K562 (cell line): ENCODE measurements around the gene NPHP3. TPM values are rescaled to one million over a fixed set of nuclear protein-coding genes. Genes with fewer than 3 reads are reported as not detected.

Experiments used
- ATF1 ChIP-seq, 2 experiments: fragments of 450-650 bp in 1 of 2; IDR thresholded peaks; 2 replicates each; pipeline ENCODE4 v1.6.1; 2016; ENCODE audit warnings: missing compliant biosample characterization in 1 of 2, missing genetic modification characterization in 1 of 2
- CCNT2 ChIP-seq: IDR thresholded peaks from 2 replicates; pipeline ENCODE4 v1.6.1; 2011; ENCODE audit warnings: borderline replicate concordance, low read depth, mild to moderate bottlenecking, moderate library complexity, mixed read lengths, low read length; ENCODE audit not compliant: insufficient read length; ENCODE audit errors: extremely low read depth
- HDGF ChIP-seq: fragments of 450-650 bp; IDR thresholded peaks from 2 replicates; pipeline ENCODE4 v1.6.1; 2016
- L3MBTL2 ChIP-seq: fragments of 450-650 bp; IDR thresholded peaks from 2 replicates; pipeline ENCODE4 v1.6.1; 2016; ENCODE audit warnings: mild to moderate bottlenecking, moderate library complexity
- LCOR ChIP-seq: sonication (generic); formaldehyde crosslinking; IDR thresholded peaks from 2 replicates; pipeline ENCODE4 v1.8.0; 2022; ENCODE audit warnings: mild to moderate bottlenecking, missing genetic modification reagents
- PHF21A ChIP-seq: fragments of 450-650 bp; IDR thresholded peaks from 2 replicates; pipeline ENCODE4 v1.6.1; 2017; ENCODE audit warnings: low read depth, borderline replicate concordance
- SAP30 ChIP-seq: fragments of 200-600 bp; sonication (generic); IDR thresholded peaks from 2 replicates; pipeline ENCODE4 v1.6.1; 2012; ENCODE audit warnings: borderline replicate concordance, low read depth, mild to moderate bottlenecking, moderate library complexity, low read length, control low read depth, inconsistent platforms; ENCODE audit not compliant: insufficient read depth, poor library complexity, severe bottlenecking
- SMC3 ChIP-seq: conservative IDR thresholded peaks from 2 replicates; pipeline ENCODE4 v1.6.1; 2011; ENCODE audit warnings: low read depth, low read length, improper control_type of control experiment; ENCODE audit not compliant: insufficient read depth
- SRSF1 ChIP-seq: fragments of 200-400 bp; formaldehyde crosslinking; IDR thresholded peaks from 2 replicates; pipeline ENCODE4 v1.6.1; 2017; ENCODE audit warnings: mild to moderate bottlenecking, low read depth, low read length, moderate library complexity
- ZFX ChIP-seq: sonication (generic); formaldehyde crosslinking; IDR thresholded peaks from 2 replicates; pipeline ENCODE4 v1.8.0; 2022; ENCODE audit warnings: mild to moderate bottlenecking, missing genetic modification reagents, moderate library complexity
- ZNF23 ChIP-seq: fragments of 250-450 bp; sonication (Bioruptor Pico); IDR thresholded peaks from 2 replicates; pipeline ENCODE4 v1.4.0; 2020; ENCODE audit warnings: mild to moderate bottlenecking
- ZNF24 ChIP-seq: fragments of 450-650 bp; IDR thresholded peaks from 2 replicates; pipeline ENCODE4 v1.6.1; 2016
- ZNF316 ChIP-seq: fragments of 450-650 bp; IDR thresholded peaks from 2 replicates; pipeline ENCODE4 v1.6.1; 2016
- ZNF41 ChIP-seq: fragments of 250-450 bp; sonication (Bioruptor Pico); conservative IDR thresholded peaks from 2 replicates; pipeline ENCODE4 v1.4.0; 2020; ENCODE audit warnings: mild to moderate bottlenecking
- ZNF444 ChIP-seq: fragments of 250-450 bp; sonication (Bioruptor Pico); IDR thresholded peaks from 2 replicates; pipeline ENCODE4 v1.4.0; 2020; ENCODE audit warnings: mild to moderate bottlenecking, moderate library complexity
- ZNF586 ChIP-seq: fragments of 450-650 bp; formaldehyde crosslinking; conservative IDR thresholded peaks from 2 replicates; pipeline ENCODE4 v1.4.0; 2020; ENCODE audit warnings: mild to moderate bottlenecking, moderate library complexity
- polyA plus RNA-seq, 8 experiments: library from polyadenylated mRNA; depleted of rRNA in 4 of 8; stranded (reverse) in 5 of 8; unstranded in 3 of 8; fragments of >200 nt; fragmentation: Nextera tagmentation in 2 of 8; fragmentation: Illumina TruSeq in 1 of 8; extraction: Ambion mirVana in 2 of 8; extraction: Trizol in 1 of 8; gene quantifications; 2 replicates each; pipeline versions ENCODE4 v1.2.1 to v1.2.3, GENCODE V29; 2011 to 2014; ENCODE audit warnings: inconsistent platforms in 1 of 8, missing spikeins in 1 of 8
- total RNA-seq, 7 experiments: library from RNA; depleted of rRNA in 6 of 7; stranded (reverse); fragments of >200 nt in 6 of 7; fragmentation: Illumina TruSeq in 2 of 7; extraction: Trizol in 2 of 7; gene quantifications; 2 replicates each; pipeline versions ENCODE4 v1.2.1 to v1.2.3, GENCODE V29; 2011 to 2021; ENCODE audit warnings: low replicate concordance in 1 of 7
- TF ChIP-seq, protein P1 (sequence below): IDR thresholded peaks from 3 replicates; pipeline ENCODE4 v1.6.1; 2011; ENCODE audit warnings: borderline replicate concordance, mild to moderate bottlenecking, moderate library complexity; ENCODE audit not compliant: insufficient read length; ENCODE audit errors: extremely low read depth
- TF ChIP-seq, protein P2 (sequence below): fragments of 450-650 bp; formaldehyde crosslinking; IDR thresholded peaks from 2 replicates; pipeline ENCODE4 v1.4.0; 2020; ENCODE audit warnings: mild to moderate bottlenecking, moderate library complexity
- TF ChIP-seq, protein P3 (sequence below): fragments of 250-450 bp; sonication (Bioruptor Pico); IDR thresholded peaks from 2 replicates; pipeline ENCODE4 v1.8.0; 2022; ENCODE audit warnings: moderate library complexity, mild to moderate bottlenecking, inconsistent platforms

Gene NPHP3
- total and polyA plus RNA-seq, 9 of the 15 experiments (the other 6 are each of a cell fraction or from before 2014, with no cell fraction given) = 0.62 to 13.2 (median 5.8) TPM

DNA sequence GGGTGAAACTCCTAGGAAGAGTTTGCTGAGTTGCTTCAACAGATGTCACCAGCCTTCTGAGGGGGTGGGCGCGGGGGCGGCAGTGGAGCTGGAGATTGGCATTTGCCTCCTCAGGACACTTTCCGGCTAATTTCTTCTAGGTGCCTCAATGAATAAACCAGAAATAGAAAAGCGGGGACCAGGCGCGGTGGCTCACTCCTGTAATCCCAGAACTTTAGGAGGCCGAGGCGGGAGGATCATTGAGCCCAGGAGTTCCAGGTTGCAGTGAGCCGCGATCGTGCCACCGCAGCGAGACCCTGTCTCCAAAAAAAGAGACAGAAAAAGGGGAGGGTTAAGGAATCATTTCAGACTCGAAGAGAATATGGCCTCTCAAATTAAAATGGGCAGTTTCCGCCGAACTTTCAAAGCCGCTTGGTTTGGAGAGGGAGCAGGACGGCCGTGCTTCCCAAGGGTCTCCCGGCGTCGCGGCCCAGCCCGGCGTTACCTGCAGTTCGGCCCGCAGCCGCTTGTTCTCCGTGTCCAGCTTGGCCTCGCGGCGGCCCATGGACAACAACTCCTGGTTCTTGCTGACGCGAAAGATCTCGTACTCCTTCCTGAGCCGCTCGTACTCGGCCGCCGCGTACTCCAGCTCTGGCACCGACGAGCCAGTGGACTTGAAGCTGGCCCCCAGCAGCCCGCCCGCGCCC, 587 bp downstream of the NPHP3 start (continued):
- TF ChIP-seq, protein P1, sequence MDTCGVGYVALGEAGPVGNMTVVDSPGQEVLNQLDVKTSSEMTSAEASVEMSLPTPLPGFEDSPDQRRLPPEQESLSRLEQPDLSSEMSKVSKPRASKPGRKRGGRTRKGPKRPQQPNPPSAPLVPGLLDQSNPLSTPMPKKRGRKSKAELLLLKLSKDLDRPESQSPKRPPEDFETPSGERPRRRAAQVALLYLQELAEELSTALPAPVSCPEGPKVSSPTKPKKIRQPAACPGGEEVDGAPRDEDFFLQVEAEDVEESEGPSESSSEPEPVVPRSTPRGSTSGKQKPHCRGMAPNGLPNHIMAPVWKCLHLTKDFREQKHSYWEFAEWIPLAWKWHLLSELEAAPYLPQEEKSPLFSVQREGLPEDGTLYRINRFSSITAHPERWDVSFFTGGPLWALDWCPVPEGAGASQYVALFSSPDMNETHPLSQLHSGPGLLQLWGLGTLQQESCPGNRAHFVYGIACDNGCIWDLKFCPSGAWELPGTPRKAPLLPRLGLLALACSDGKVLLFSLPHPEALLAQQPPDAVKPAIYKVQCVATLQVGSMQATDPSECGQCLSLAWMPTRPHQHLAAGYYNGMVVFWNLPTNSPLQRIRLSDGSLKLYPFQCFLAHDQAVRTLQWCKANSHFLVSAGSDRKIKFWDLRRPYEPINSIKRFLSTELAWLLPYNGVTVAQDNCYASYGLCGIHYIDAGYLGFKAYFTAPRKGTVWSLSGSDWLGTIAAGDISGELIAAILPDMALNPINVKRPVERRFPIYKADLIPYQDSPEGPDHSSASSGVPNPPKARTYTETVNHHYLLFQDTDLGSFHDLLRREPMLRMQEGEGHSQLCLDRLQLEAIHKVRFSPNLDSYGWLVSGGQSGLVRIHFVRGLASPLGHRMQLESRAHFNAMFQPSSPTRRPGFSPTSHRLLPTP = no peak
- no peak for TF ChIP-seq ZNF41 (CRISPR knock-in tag)
- TF ChIP-seq L3MBTL2 = peak; percentile 56; the same call in 1 of the 2 replicates
- TF ChIP-seq ATF1 (CRISPR knock-in tag; IDR thresholded peaks at IDR 0.05) = no peak
- 0 out of 2 replicates have a peak, but pooled peaks have one; percentile 39 for TF ChIP-seq ATF1 (tag; IDR thresholded peaks at IDR 0.05)
- TF ChIP-seq ZNF24 = no peak
- TF ChIP-seq HDGF = no peak
- no peak for TF ChIP-seq SRSF1
- TF ChIP-seq LCOR = no peak
- TF ChIP-seq, protein P2, sequence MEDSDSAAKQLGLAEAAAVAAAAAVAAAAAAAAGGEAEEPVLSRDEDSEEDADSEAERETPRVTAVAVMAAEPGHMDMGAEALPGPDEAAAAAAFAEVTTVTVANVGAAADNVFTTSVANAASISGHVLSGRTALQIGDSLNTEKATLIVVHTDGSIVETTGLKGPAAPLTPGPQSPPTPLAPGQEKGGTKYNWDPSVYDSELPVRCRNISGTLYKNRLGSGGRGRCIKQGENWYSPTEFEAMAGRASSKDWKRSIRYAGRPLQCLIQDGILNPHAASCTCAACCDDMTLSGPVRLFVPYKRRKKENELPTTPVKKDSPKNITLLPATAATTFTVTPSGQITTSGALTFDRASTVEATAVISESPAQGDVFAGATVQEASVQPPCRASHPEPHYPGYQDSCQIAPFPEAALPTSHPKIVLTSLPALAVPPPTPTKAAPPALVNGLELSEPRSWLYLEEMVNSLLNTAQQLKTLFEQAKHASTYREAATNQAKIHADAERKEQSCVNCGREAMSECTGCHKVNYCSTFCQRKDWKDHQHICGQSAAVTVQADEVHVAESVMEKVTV (CRISPR knock-in tag) = no peak
- TF ChIP-seq PHF21A = no peak
- peak; percentile 33 for TF ChIP-seq CCNT2
- TF ChIP-seq ZNF586 (CRISPR knock-in tag) = no peak
- TF ChIP-seq SMC3 = 0 out of 2 replicates have a peak, but pooled peaks have one; percentile 2
- TF ChIP-seq ZFX (CRISPR knock-in tag) = peak; percentile 70
- TF ChIP-seq ZNF444 (CRISPR knock-in tag) = no peak
- TF ChIP-seq ZNF316 = no peak
- TF ChIP-seq, protein P3, sequence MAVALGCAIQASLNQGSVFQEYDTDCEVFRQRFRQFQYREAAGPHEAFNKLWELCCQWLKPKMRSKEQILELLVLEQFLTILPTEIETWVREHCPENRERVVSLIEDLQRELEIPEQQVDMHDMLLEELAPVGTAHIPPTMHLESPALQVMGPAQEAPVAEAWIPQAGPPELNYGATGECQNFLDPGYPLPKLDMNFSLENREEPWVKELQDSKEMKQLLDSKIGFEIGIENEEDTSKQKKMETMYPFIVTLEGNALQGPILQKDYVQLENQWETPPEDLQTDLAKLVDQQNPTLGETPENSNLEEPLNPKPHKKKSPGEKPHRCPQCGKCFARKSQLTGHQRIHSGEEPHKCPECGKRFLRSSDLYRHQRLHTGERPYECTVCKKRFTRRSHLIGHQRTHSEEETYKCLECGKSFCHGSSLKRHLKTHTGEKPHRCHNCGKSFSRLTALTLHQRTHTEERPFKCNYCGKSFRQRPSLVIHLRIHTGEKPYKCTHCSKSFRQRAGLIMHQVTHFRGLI = no peak
- no peak for TF ChIP-seq SAP30
- no peak for TF ChIP-seq ZNF23
